ENCODE measurements around the gene TBC1D17.

- no peak for TF ChIP-seq CTCF (IDR thresholded peaks at IDR 0.05)
- no peak for TF ChIP-seq POLR2A (IDR thresholded peaks at IDR 0.05)
Observed at GRCh38 chr19:49915271-49915670, 37.8 kb downstream of the TBC1D17 start.
